K562 (cell line): Measurements from ENCODE around the gene ADAM8. TPM values are rescaled to one million over a fixed set of nuclear protein-coding genes. Genes with fewer than 3 reads are reported as not detected.

Experiments used
- ATAC-seq: fragments of 200-7000 bp; cut with Tn5 transposase; 3 replicates; pipeline ENCODE4 v1.9.1; 2020; ENCODE audit warnings: moderate library complexity
- BruUV-seq: library from RNA; stranded (reverse); fragments of 400-500 nt; replicated peaks from 2 replicates; lab custom pipeline; 2021; lab: Mats Ljungman, UMichigan
- CTCF ChIA-PET: fragments of 300-600 bp; formaldehyde crosslinking; extraction: SDS; loops from one replicate; lab custom pipeline; 2021; ENCODE audit warnings: low intra/inter-chr PET ratio; lab: Yijun Ruan, JAX
- POLR2A ChIA-PET: fragments of 300-600, 350-650 bp; sonication (Branson Sonifier 250); formaldehyde crosslinking; extraction: SDS; loops from one replicate; lab custom pipeline; 2021; ENCODE audit warnings: antibody characterized with exemption, inconsistent platforms; lab: Yijun Ruan, JAX
- DNase-seq, 4 experiments: peaks; one replicate each; pipeline versions ENCODE4 v3.0.0 to v3.0.0-alpha.2; 2011 to 2018; ENCODE audit warnings: low spot score in 3 of 4, mixed read lengths in 3 of 4; ENCODE audit errors: extremely low read depth in 1 of 4
- FAIRE-seq: peaks from 2 replicates; lab custom pipeline; 2011; peaks lifted over from hg19 to GRCh38; lab: Jason Lieb, UNC
- H2AFZ ChIP-seq: 2 replicates; pipeline ENCODE4 v1.6.0; 2011; ENCODE audit warnings: low read depth, low read length, control low read depth, inconsistent platforms
- H3K27ac ChIP-seq: fragments of 200-600 bp; 3 replicates; pipeline ENCODE4 v1.8.0; 2011; ENCODE audit warnings: low read depth, mild to moderate bottlenecking, control low read depth, inconsistent platforms, low read length, moderate library complexity, mixed read lengths; ENCODE audit errors: extremely low read depth
- H3K27me3 ChIP-seq, 2 experiments: fragments of 300-600 bp in 1 of 2; 2 replicates in 1 of 2; 3 replicates in 1 of 2; pipeline versions ENCODE4 v1.6.0 to v1.8.0; 2011; ENCODE audit warnings: inconsistent platforms in 2 of 2, low read length in 2 of 2, mild to moderate bottlenecking in 1 of 2, mixed read lengths in 1 of 2, moderate library complexity in 1 of 2; ENCODE audit not compliant: control insufficient read depth in 2 of 2, insufficient read depth in 2 of 2
- H3K36me3 ChIP-seq: fragments of 300-600 bp; 3 replicates; pipeline ENCODE4 v1.8.0; 2011; ENCODE audit warnings: mild to moderate bottlenecking, low read length, inconsistent platforms; ENCODE audit not compliant: control insufficient read depth, insufficient read depth
- H3K4me1 ChIP-seq, 2 experiments: fragments of 200-600 bp in 1 of 2; replicated peaks in 1 of 2; 2 replicates in 1 of 2; 3 replicates in 1 of 2; pipeline versions ENCODE4 v1.5.1 to v1.8.0; 2011; ENCODE audit warnings: inconsistent platforms in 2 of 2, low read length in 2 of 2, mild to moderate bottlenecking in 1 of 2, mixed read lengths in 1 of 2, moderate library complexity in 1 of 2; ENCODE audit not compliant: control insufficient read depth in 2 of 2, insufficient read depth in 2 of 2
- H3K4me2 ChIP-seq: 2 replicates; pipeline ENCODE4 v1.6.1; 2011; ENCODE audit warnings: low read length, control low read depth, inconsistent platforms, mixed read lengths; ENCODE audit not compliant: insufficient read depth
- H3K4me3 ChIP-seq: fragments of 200-600 bp; sonication (generic), shearing (Covaris generic); 2 replicates; pipeline ENCODE4 v1.5.1; 2016; ENCODE audit warnings: control low read depth, inconsistent platforms
- H3K79me2 ChIP-seq: fragments of 200-600 bp; 3 replicates; pipeline ENCODE4 v1.8.0; 2011; ENCODE audit warnings: low read length, inconsistent platforms; ENCODE audit not compliant: control insufficient read depth, insufficient read depth
- H3K9ac ChIP-seq, 2 experiments: 2 replicates each; pipeline versions ENCODE4 v1.6.0 to v1.6.1; 2011; ENCODE audit warnings: low read depth in 2 of 2, low read length in 2 of 2, control low read depth in 1 of 2, inconsistent platforms in 1 of 2, mild to moderate bottlenecking in 1 of 2, mixed read lengths in 1 of 2; ENCODE audit not compliant: insufficient read depth in 1 of 2
- H3K9me1 ChIP-seq: one replicate; pipeline ENCODE4 v1.6.0; 2011; ENCODE audit warnings: inconsistent platforms, mild to moderate bottlenecking, low read length, moderate library complexity; ENCODE audit not compliant: control insufficient read depth, insufficient read depth
- H3K9me3 ChIP-seq: replicated peaks from 2 replicates; pipeline ENCODE4 v1.5.1; 2011; ENCODE audit warnings: low read depth, low read length, inconsistent platforms; ENCODE audit not compliant: control insufficient read depth, insufficient read depth
- H4K20me1 ChIP-seq: replicated peaks from 2 replicates; pipeline ENCODE4 v1.6.1; 2011; ENCODE audit warnings: low read length, inconsistent platforms, mixed read lengths; ENCODE audit not compliant: control insufficient read depth, insufficient read depth
- ATF2 ChIP-seq: sonication (generic); formaldehyde crosslinking; IDR thresholded peaks from 2 replicates; pipeline ENCODE4 v1.8.1; 2022; ENCODE audit warnings: missing genetic modification reagents
- BACH1 ChIP-seq: fragments of 200-800 bp; sonication (Bioruptor generic); IDR thresholded peaks from 2 replicates; pipeline ENCODE4 v1.6.1; 2016; ENCODE audit warnings: missing genetic modification characterization, missing compliant biosample characterization
- DMBX1 ChIP-seq: fragments of 250-450 bp; sonication (Bioruptor Pico); IDR thresholded peaks from 2 replicates; pipeline ENCODE4 v1.8.0; 2022; ENCODE audit warnings: inconsistent platforms, mild to moderate bottlenecking, moderate library complexity, borderline replicate concordance
- ETV1 ChIP-seq: fragments of 450-650 bp; conservative IDR thresholded peaks from 2 replicates; pipeline ENCODE4 v1.6.1; 2016; ENCODE audit warnings: missing genetic modification characterization, control low read depth, low read depth, missing compliant biosample characterization
- GABPA ChIP-seq: fragments of 200-800 bp; sonication (Bioruptor generic); conservative IDR thresholded peaks from 2 replicates; pipeline ENCODE4 v1.6.1; 2016; ENCODE audit warnings: low read depth, missing genetic modification characterization, missing compliant biosample characterization
- GATAD2A ChIP-seq: fragments of 450-650 bp; IDR thresholded peaks from 2 replicates; pipeline ENCODE4 v1.6.1; 2017
- GTF2E2 ChIP-seq: fragments of 200-800 bp; sonication (Bioruptor generic); IDR thresholded peaks from 2 replicates; pipeline ENCODE4 v1.6.1; 2016; ENCODE audit warnings: missing genetic modification characterization, missing compliant biosample characterization
- NEUROD1 ChIP-seq: fragments of 150-350 bp; IDR thresholded peaks from 2 replicates; pipeline ENCODE4 v1.6.1; 2014; ENCODE audit warnings: borderline replicate concordance, low read length, low read depth; ENCODE audit not compliant: partially characterized antibody
- PHB2 ChIP-seq: fragments of 450-650 bp; IDR thresholded peaks from 2 replicates; pipeline ENCODE4 v1.6.1; 2017; ENCODE audit warnings: low read depth
- XRCC3 ChIP-seq: fragments of 450-650 bp; IDR thresholded peaks from 2 replicates; pipeline ENCODE4 v1.6.1; 2017; ENCODE audit warnings: mild to moderate bottlenecking, moderate library complexity
- ZC3H11A ChIP-seq: IDR thresholded peaks from 2 replicates; pipeline ENCODE4 v1.6.1; 2012; ENCODE audit warnings: low read depth, low read length, improper control_type of control experiment
- WGBS: fragments of 100-300 bp; shearing (Covaris generic); methylation state at CpG from one replicate; pipeline ENCODE4 v1.1.6; 2016; ENCODE audit warnings: low coverage, mixed read lengths; ENCODE audit not compliant: insufficient coverage; ENCODE audit errors: missing lambda C conversion rate; 5-methylcytosine and 5-hydroxymethylcytosine counted together
- in situ Hi-C: fragments of 300-500 bp; cut with MboI; formaldehyde crosslinking; loops from 4 replicates; pipeline ENCODE4 v1.15.0; 2018; ENCODE audit warnings: inconsistent platforms, mixed read lengths
- intact Hi-C: fragments of 100-400 bp; cut with micrococcal nuclease; formaldehyde crosslinking; loops from 2 replicates; pipeline ENCODE4 v1.14.2; 2022
- polyA plus RNA-seq, 8 experiments: library from polyadenylated mRNA; depleted of rRNA in 4 of 8; stranded (reverse) in 5 of 8; unstranded in 3 of 8; fragments of >200 nt; fragmentation: Nextera tagmentation in 2 of 8; fragmentation: Illumina TruSeq in 1 of 8; extraction: Ambion mirVana in 2 of 8; extraction: Trizol in 1 of 8; gene quantifications; 2 replicates each; pipeline versions ENCODE4 v1.2.1 to v1.2.3, GENCODE V29; 2011 to 2014; ENCODE audit warnings: inconsistent platforms in 1 of 8, missing spikeins in 1 of 8
- total RNA-seq, 7 experiments: library from RNA; depleted of rRNA in 6 of 7; stranded (reverse); fragments of >200 nt in 6 of 7; fragmentation: Illumina TruSeq in 2 of 7; extraction: Trizol in 2 of 7; gene quantifications; 2 replicates each; pipeline versions ENCODE4 v1.2.1 to v1.2.3, GENCODE V29; 2011 to 2021; ENCODE audit warnings: low replicate concordance in 1 of 7

ADAM8 gene
- total and polyA plus RNA-seq, 9 of the 15 experiments (the other 6 are each of a cell fraction or from before 2014, with no cell fraction given) = 0.07 to 7.0 (median 1.1) TPM

GRCh38 chr10:133239990-133240389 lies 36.7 kb downstream of the ADAM8 start (continued):
- TF ChIP-seq GABPA (tag) (no peak), ETV1 (tag) (no peak)

DNA sequence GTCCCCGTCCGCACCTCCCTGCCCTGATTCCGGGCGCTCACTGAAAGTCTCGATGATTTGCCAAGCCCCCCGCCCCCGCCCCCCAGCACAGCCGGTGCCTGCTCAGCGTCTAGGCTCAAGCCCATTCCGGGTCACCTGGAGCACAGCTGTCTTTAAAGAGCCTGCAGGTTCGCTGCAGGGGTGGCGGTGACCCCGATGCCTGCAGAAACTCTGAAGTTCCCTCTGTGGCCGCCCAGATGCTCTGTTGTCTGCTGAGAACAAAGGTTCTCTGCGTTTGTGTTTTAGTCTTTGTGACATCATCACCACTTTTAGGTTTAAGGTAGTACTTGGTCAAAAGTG lies 38.2 kb downstream of the ADAM8 start:
- Histone ChIP-seq H3K27ac (no peak overlapping the region), H3K36me3 (no peaks in the 10 kb centered on the region), H3K4me2 (no peak overlapping the region), H3K79me2 (no peaks in the 10 kb centered on the region), H3K4me1 (peaks cover 5 to 58% of the 10 kb centered on the region in 2 experiments), H4K20me1 (no peaks in the 10 kb centered on the region), H3K4me3 (no peak overlapping the region), H3K27me3 (no peaks in the 10 kb centered on the region), H3K9ac (no peak overlapping the region), H3K9me1 (no peaks in the 10 kb centered on the region), H3K9me3 (no peaks in the 10 kb centered on the region), H2AFZ (no peak overlapping the region)
- intact Hi-C loops = no loop called here
- ATAC-seq (no peak), FAIRE-seq (no peak), DNase-seq (no peak)
- BruUV-seq = no TSS peak
- 40% methylated on average over 5 of the region's 15 CpGs for WGBS
- ChIA-PET POLR2A (no interaction called here), CTCF (no interaction called here)
- TF ChIP-seq GTF2E2 (tag) = no peak
- TF ChIP-seq PHB2 = no peak
- TF ChIP-seq NEUROD1 = no peak
- no peak for TF ChIP-seq ZC3H11A
- TF ChIP-seq BACH1 (tag) = no peak
- TF ChIP-seq XRCC3 = no peak
- no peak for TF ChIP-seq GATAD2A
- TF ChIP-seq DMBX1 = no peak
- TF ChIP-seq ATF2 = no peak
- in situ Hi-C loops = no loop called here
